NOMO-1 treated with DMSO at 0.1 percent for 48 hours (cell line): Measurements from ENCODE around the gene NPM1.
"Not testable (repeated sequence)": the region's sequence is repeated elsewhere in the genome, so short reads cannot be mapped to it uniquely, and the experiment has no call there.

Experiments
- DNase-seq: peaks from one replicate; lab custom pipeline; 2025; ENCODE audit not compliant: unreplicated experiment; lab: John Stamatoyannopoulos, UW

The NPM1 gene

DNA sequence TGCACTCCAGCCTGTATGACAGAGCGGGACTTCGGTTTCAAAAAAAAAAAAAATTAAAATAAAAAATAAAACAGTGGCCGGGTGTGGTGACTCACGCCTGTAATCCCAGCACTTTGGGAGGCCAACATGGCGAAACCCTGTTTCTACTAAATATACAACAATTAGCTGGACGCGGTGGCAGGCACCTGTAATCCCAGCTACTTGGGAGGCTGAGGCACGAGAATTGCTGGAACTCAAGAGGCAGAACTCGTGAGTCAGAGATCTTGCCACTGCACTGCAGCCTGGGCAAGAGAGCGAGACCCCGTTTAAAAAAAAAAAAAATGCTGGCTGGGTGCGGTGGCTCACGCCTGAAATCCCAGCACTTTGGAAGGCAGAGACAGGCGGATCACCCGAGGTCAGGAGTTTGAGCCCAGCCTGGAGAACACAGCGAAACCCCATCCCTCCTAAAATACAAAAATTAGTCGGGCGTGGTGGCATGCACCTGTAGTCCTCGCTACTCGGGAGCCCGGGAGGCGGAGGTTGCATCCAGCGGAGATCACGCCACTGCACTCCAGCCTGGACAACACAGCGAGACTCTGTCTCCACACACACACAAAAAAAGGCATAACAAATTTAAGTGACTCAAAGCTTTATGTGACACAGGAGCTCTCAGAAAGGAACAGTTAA is 1.5 kb upstream of the NPM1 start:
- no peak for DNase-seq

DNA sequence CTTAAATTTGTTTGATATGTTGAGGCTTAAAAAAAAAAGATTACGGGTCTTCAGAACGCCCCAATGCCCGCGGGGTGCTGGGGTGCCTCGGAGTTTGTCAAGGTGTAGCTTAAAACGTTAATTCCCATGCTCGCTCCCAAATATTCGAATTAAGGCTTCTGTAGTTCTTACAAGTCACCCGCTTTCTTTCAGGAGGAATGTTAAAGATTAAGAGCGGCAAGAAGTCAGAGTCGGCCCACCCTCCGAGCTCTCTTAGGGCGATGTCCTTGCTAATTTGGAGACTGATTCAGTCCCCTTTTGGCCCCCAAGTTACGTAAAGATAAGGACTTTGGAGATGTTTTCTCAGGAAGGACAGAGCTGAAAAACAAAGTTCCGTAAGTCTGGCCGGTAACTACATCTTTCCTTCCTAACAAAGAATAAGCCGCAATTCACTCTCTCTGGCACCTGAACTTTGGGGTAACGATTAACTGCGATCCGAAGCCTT is 746 bp upstream of the NPM1 start:
- DNase-seq = peak; percentile 56

DNA sequence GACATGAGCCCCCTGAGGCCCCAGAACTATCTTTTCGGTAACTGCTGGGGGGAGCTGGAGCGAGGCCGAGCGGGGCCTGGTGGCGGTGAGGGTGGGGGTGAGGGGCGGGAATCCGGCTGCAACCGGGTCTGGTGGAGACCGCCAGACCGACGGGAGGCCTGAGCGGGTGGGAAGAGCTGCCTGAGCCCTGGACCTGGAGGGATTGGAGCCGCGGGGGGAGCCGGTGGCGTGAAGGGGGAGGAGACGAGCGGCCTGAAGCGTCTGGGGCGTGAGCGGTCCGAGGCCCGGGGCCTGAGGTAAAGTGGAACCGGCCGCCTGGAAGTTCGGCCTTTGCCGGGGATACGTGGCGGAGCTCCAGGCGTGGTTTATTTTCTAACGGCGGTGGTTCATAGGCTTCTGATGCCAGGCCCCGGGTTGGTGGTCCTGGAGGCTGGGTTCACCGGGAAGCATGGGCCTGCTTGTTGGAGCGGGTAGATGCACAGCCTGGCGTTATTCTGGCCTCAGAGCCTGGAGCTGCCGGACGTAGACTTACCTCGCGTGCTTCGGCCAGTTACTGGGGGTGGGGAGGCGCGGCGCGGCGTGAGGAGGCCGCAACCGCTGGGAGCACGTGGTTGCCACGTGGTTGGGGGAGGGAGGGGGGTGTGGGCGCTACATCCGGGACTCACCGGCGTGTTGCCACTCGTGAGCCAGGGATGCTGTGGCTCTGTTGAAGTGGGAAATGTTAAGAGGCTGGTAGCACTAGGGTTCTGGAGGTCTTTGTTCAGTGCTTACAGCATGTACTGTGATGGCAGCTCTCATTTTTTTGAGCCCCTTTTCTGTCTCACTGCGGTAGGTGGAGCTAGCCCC is 544 bp downstream of the NPM1 start:
- peak; percentile 54 for DNase-seq

DNA sequence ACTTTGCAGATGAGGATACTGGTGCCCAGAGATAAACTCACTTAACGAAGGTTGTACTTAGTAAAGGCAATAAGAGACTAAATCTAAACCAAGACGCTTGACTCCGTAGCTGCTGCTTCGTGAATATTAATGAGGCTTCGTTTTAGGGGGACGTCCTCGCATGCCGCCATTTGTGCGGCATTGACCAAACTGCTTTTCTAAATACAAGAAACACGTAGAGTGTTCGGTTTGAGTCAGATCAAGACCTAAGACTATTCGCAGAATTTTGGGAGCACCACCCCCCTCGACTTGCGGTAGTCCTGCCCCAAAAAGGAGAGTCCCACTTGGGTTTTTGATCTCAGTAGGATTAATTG is 1.1 kb downstream of the NPM1 start:
- no peak for DNase-seq

DNA sequence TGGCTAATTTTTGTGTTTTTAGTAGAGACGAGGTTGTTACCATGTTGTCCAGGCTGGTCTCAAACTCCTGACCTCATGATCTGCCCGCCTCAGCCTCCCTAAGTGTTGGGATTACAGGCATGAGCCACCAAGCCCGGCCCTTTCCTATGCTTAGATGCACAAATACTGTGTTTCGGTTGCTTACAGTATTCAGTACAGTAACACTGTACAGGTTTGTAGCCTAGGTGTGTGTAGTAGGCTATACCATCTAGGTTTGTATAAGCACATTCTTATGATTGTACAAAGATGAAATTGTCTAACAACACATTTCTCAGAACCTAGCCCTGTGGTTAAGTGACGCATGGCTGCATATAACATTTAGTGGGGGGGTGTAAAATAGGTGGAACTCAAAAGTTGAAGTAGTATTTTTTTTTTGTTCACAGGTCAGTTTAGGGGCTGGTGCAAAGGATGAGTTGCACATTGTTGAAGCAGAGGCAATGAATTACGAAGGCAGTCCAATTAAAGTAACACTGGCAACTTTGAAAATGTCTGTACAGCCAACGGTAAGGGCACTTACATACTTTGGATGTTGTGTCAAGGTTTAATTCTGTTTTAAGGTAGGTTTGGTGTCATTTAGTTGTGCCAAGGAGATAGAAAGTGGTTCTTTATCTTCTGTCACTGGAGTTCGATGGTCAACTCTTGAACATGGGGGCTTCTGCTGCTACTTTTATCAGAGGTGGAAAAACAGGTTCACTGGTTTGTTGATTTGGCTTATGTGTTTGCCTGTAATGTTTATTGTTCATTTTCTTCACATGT is 3.4 kb downstream of the NPM1 start:
- no peak for DNase-seq

DNA sequence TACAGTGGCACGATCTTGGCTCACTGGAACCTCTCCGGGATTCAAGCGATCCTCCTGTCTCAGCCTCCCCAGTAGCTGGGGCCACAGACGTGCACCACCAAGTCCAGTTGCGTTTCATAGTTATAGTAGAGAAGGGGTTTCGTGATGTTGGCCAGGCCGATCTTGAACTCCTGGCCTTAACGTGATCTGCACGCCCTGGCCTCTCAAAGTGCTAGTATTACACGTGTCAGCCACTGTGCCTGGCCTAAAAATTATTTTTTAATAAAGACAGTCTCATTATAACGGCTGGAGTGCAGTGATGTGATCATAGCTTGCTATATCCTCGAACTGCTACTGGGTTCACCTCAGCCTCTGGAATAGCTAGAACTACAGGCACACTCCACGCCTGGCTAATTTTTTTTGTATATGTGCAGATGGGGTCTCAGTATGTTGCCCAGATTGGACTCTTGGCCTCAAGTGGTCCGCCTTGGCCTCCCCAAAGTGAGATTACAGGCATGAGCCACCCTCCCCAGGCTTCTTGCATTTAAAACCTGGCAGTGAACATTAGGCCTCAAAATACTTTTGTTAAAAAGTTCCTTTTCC is 4.4 kb downstream of the NPM1 start:
- DNase-seq = no peak

DNA sequence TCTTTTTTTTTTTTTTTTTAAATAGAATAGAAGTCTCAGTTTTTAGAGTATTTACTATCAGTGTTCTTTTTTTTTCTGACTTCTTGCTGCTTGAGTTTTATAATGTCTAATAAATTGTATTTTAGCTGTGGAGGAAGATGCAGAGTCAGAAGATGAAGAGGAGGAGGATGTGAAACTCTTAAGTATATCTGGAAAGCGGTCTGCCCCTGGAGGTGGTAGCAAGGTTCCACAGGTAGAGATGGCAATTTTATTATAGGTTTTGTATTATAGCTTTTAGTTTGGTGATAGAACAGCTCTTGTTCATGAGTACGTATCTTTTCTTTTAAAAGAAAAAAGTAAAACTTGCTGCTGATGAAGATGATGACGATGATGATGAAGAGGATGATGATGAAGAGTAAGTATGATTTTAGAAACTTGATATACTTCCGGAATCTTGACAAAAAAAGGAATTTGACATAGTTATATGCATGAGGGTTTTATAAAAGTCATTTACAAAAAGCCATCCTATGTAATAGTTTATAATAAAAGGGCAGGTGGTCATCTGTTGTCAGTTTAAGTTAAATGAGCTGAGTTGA is 5.0 kb downstream of the NPM1 start:
- no peak for DNase-seq

DNA sequence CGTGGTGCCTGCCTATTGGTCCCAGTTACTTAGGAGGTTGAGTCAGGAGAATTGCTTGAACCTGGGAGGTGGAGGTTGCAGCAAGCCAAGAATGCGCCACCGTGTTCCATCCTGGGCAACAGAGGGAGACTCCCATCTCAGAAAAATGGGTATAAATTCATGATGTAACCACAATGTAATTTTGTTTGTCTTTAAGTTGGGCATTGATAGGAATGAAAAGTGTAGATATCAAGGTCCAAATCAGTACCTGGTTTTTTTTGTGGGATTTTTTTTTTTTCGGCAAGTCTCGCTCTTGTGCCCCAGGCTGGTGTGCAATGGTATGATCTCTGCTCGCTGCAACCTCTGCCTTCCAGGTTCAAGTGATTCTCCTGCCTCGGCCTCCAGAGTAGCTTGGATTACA is 7.4 kb downstream of the NPM1 start:
- no peak for DNase-seq

DNA sequence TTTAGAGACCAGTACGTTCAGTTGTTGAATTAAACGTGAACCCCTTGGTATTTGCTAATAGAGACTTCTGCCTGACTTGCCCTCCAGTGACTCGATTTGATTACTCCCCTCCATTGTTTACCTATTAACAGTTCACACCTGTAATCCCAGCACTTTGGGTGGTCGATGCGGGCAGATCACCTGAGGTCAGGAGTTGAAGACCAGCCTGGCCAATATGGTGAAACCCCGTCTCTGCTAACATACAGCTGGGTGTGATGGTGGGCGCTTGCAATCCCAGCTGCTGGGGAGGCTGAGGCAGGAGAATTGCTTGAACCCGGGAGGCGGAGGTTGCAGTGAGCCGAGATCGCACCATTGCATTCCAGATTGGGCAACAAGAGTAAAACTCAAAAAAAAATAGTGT is 8.9 kb downstream of the NPM1 start:
- DNase-seq = not testable (repeated sequence)

DNA sequence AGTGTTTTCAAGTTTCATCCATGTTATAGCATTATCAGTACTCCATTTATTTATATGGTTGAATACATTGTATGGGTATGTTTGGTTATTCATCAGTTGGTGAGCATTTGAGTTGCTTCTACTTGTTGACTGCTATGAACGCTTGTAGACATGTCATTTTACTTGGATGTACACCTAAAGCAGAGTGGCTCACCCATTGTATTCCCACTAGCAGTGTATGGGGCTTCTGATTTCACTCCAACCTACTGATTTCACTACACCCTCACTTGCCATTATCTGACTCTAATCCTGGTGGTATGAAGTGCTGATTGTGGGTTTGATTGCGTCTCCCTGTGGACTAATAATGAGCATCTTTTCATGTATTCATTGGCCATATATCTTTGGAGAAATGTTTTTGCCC is 9.5 kb downstream of the NPM1 start:
- DNase-seq = no peak

DNA sequence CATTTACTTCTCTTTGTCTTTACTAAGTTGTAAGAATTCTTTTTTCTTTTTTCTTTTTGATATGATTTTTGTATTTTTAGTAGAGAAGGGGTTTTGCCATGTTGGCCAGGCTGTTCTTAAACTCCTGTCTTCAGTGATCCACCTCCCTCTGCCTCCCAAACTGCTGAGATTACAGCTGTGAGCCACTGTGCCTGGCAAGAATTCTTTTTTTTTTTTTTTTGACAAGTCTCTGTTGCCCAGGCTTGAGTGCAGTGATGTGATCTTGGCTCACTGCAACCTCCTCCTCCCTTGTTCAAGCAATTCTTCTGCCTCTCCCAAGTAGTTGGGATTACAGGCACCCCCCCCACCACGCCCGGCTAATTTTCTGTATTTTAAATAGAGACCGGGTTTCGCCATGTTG is 9.9 kb downstream of the NPM1 start:
- no peak for DNase-seq

DNA sequence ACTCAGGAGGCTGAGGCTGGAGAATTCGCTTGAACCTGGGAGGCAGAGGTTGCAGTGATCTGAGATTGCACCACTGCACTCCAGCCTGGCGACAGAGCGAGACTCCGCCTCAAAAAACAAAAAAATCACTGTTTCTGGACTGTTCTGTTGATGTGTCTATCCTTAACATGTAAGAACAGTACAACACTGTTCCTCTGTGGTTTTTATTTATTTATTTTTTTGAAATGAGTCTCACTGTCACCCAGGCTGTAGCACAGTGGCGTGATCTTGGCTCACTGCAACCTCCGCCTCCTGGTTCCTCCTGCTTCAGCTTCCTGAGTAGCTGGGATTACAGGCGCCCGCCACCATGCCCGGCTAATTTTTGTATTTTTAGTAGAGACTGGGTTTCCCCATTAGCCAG is 11.0 kb downstream of the NPM1 start:
- not testable (repeated sequence) for DNase-seq

DNA sequence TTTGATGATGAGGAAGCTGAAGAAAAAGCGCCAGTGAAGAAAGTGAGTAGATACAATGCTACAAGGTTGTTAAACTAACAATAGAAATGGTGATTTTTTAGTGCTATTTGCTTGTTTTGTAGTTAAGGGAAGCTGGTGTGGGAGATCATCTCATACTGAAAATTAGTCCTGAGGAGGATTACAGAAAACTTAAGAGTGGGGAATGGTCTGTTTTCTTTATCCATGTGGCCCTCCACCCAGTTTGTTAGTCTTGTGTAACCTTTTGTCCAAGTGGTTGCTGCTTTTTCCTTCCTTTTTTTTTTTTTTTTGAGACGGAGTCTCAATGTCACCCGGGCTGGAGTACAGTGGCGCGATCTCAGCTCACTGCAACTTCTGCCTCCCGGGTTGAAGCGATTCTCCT is 12.5 kb downstream of the NPM1 start:
- no peak for DNase-seq

DNA sequence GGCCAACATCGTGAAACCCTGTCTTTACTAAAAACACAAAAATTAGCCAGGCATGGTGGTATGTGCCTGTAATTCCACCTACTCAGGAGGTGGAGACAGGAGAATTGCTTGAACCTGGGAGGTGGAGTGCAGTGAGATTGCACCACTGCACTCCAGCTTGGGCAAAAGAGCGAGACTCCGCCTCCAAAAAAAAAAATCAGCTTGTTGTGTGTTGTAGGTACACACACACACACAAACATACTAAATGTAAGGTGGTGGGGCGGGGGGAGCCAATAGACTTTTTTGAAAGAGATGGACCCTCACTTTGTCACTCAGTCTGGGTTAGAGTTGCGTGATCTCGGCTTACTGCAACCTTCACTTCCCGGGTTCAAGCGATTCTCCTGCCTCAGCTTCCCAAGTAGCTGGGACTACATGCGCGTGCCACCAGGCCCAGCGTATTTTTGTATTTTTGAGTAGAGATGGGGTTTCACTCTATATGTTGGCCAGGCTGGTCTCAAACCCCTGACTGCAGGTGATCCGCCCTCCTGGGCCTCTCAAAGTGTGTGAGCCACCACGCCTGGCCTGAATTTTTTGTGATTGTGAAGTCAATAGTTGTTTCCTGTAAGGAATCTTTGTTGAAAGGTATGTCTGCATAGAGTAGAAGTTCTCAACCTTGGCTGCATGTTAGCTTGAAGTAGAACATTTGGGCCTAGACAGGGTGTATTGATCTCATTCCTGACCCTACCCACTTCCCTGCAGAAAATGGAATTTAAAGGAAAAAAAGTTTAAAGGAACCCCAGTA is 13.7 kb downstream of the NPM1 start:
- DNase-seq = no peak

DNA sequence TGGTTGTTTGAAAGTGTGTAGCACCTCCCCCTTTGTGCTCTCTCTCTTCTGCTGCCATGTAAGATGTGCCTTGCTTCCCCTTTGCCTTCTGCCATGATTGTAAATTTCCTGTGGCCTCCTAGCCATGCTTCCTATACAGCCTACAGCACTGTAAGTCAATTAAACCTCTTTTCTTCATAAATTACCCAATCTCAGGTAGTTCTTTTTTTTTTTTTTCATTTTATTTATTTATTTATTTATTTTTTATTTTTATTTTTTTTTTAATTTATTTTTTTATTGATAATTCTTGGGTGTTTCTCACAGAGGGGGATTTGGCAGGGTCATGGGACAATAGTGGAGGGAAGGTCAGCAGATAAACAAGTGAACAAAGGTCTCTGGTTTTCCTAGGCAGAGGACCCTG is 15.1 kb downstream of the NPM1 start:
- not testable (repeated sequence) for DNase-seq

DNA sequence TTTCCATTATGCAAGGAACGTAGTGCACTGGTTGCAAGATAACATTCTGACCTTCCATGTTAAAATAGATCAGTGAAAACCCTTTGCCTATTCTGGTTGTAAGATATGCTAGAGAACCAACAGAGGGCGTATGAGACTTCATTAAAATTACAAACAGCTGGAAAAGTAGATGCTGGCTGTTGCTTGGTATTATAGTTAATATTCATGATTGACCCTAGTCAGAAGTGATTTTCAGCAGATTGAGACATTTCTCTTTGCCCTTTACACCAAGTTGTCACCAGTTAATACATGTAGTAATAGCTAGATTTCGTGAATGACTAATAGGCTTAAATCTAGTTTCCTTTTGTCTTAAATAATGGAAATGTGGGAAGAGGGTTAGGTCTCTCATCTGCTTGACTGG is 18.0 kb downstream of the NPM1 start:
- peak; percentile 25 for DNase-seq

DNA sequence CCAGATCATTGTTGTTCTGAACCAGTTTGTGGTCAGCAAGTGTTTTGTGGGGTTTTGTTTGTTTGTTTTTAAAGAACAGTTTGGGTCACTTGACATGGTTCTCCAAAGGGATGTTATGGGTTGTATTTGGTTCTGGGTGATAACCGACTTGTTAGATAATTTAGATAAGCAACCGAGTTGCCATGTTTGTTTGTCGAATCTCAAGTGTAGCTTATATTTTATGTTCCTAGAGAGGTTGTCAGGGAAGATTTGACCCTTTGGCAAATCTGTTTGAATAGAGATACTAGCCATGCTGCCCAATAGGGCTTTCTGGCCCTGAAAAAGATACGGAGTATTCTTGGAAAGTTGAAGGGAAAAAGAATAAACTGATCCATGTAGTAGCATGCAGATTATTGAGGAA is 19.6 kb downstream of the NPM1 start:
- DNase-seq = no peak

DNA sequence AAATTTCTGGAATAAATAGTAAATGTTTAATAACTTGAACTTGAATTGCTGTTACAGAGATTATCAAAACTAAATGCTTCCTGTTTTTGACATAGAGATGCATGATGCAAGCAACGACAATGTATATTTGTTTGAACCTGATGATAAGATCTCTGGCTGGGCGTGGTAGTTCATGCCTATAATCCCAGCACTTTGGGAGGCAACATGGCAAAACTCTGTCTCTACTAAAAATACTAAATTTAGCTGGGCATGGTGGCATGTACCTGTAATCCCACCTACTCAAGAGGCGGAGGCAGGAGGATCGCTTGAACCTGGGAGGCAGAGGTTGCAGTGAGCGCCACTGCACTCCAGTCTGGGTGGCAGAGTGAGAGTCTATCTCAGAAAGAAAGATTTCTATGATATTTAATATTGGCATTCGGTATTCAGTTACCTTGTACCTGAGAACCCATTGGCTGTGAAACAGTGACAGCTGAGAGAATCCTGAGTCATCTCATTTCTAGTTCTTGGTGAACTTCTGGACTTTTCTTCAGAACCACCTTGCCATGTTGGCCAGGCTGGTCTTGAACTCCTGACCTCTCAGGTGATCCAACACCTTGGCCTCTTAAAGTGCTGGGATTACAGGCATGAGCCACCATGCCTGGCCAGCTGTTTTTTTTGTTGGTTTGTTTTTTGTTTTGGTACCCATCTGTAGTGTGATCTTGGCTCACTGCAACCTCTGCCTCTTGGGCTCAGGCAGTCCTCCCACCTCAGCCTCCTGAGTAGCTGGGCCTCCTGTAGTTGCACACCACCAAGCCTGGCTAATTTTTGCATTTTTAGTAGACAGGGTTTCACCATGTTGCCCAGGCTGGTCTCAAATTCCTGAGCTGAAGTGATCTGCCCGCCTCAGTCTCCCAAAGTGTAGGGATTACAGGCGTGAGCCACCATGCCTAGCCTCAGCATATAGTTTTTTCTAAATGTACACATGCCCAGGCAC is 21.8 kb downstream of the NPM1 start:
- DNase-seq = no peak

DNA sequence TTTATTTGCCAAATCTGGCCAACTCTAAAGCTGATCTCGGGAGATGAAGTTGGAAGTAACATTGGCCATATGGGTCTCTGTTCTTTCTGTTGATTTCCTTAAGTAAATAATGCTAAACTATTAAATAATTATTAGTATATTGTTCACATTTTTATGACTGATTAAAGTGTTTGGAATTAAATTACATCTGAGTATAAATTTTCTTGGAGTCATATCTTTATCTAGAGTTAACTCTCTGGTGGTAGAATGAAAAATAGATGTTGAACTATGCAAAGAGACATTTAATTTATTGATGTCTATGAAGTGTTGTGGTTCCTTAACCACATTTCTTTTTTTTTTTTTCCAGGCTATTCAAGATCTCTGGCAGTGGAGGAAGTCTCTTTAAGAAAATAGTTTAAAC is 22.5 kb downstream of the NPM1 start:
- no peak for DNase-seq
